ENCODE measurements around the gene IDH3G.

- TF ChIP-seq CTCF (conservative IDR thresholded peaks at IDR 0.05; ENCODE audit: low read length), result no peak
- TF ChIP-seq EZH2phosphoT487 (IDR thresholded peaks at IDR 0.05; ENCODE audit: borderline replicate concordance, low read depth, low read length), result no peak
Measured at GRCh38 chrX:153773741-153774575, 20.2 kb downstream of the IDH3G start.
